ENCODE results near the gene ZNF32.

ZNF32 gene

DNA sequence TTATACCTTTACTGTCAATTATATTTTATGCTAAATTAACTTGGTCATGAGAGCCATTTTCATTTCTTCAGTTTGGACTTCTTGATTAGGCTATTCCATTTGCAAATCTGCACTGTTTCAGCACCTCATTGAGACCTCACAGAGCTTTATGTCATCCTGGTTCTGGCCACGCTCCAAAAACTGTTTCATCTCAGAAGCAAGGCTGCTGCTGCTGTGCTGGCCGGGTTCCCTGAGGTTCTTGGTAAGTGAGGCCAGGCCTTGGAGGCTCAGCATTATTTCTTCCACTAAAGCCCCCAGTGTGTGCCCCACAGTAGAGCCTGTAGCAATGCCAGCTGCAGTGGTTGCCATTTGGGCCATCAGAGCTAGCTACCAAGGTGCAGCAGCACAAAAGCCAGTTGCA, 50.2 kb downstream of the ZNF32 start:
- WGBS, result 79% methylated on average over 2 of the region's 2 CpGs
- H2BK120ac ChIP-seq (ENCODE audit: low read depth, low read length), result no peak overlapping the region
- no peak for DNase-seq

GRCh38 chr10:43596546-43596945, 52.1 kb downstream of the ZNF32 start:
- H3K4ac ChIP-seq (ENCODE audit: low read depth in 1 of 2, low read length in 2 of 2), result no peak overlapping the region
- WGBS, result 83% methylated on average over 1 of the region's 4 CpGs
- H3K23ac ChIP-seq (ENCODE audit: low read length in 2 of 2), result no peak overlapping the region
- peaks cover 8% of the 10 kb centered on the region for H3K9me3 ChIP-seq (ENCODE audit: control insufficient read depth, low read length)
- no peak overlapping the region for H3K18ac ChIP-seq (ENCODE audit: low read depth in 1 of 2, low read length in 2 of 2)
- H2BK15ac ChIP-seq (ENCODE audit: low read depth, poor library complexity, severe bottlenecking), result no peak overlapping the region
- no peak for DNase-seq
- H3K4me3 ChIP-seq (ENCODE audit: insufficient read depth in 1 of 2, low read depth in 1 of 2, low read length in 2 of 2), result no peak overlapping the region
- H3K36me3 ChIP-seq (ENCODE audit: control insufficient read depth in 1 of 2, insufficient read depth in 2 of 2, low read depth in 1 of 2, low read length in 2 of 2), result no peaks in the 10 kb centered on the region
- H4K91ac ChIP-seq (ENCODE audit: low read length), result no peak overlapping the region
- H3K4me2 ChIP-seq (ENCODE audit: low read length, poor library complexity, severe bottlenecking), result no peak overlapping the region
- no peak overlapping the region for H3K9ac ChIP-seq (ENCODE audit: low read length)
- no peak overlapping the region for H3K27ac ChIP-seq (ENCODE audit: low read length, poor library complexity, severe bottlenecking)
- H4K8ac ChIP-seq (ENCODE audit: low read length), result no peak overlapping the region
- no peaks in the 10 kb centered on the region for H3K79me1 ChIP-seq (replicated peaks; ENCODE audit: low read length, poor library complexity, severe bottlenecking)
- no peak overlapping the region for H2AFZ ChIP-seq (ENCODE audit: low read depth, low read length)
- H2BK5ac ChIP-seq (ENCODE audit: low read depth, low read length, poor library complexity, severe bottlenecking), result no peak overlapping the region
- no peak overlapping the region for H2BK120ac ChIP-seq (ENCODE audit: low read depth, low read length)
- no peak overlapping the region for H3K14ac ChIP-seq (ENCODE audit: low read length in 2 of 2)
- H3K4me1 ChIP-seq (ENCODE audit: control insufficient read depth, insufficient read depth, low read depth, low read length), result peaks cover 5% of the 10 kb centered on the region
- no peak overlapping the region for H2AK5ac ChIP-seq (ENCODE audit: low read length, severe bottlenecking)
- H2BK12ac ChIP-seq (ENCODE audit: low read length in 2 of 2), result no peak overlapping the region
- H3K27me3 ChIP-seq (ENCODE audit: control insufficient read depth in 1 of 2, insufficient read depth in 1 of 2, low read length in 2 of 2), result no peaks in the 10 kb centered on the region

More for the DNA sequence above, 50.2 kb downstream of the ZNF32 start:
- no peak overlapping the region for H2BK15ac ChIP-seq (ENCODE audit: low read depth, poor library complexity, severe bottlenecking)
- H3K9ac ChIP-seq (ENCODE audit: low read length), result no peak overlapping the region
- no peaks in the 10 kb centered on the region for H3K27me3 ChIP-seq (ENCODE audit: control insufficient read depth in 1 of 2, insufficient read depth in 1 of 2, low read length in 2 of 2)
- no peak overlapping the region for H3K27ac ChIP-seq (ENCODE audit: low read length, poor library complexity, severe bottlenecking)
- H3K14ac ChIP-seq (ENCODE audit: low read length in 2 of 2), result peak overlapping the region in 1 of 2 experiments; percentile 11
- H3K9me3 ChIP-seq (ENCODE audit: control insufficient read depth, low read length), result no peaks in the 10 kb centered on the region
- H3K23ac ChIP-seq (ENCODE audit: low read length in 2 of 2), result no peak overlapping the region
- no peak overlapping the region for H2BK12ac ChIP-seq (ENCODE audit: low read length in 2 of 2)
- no peak overlapping the region for H3K4me3 ChIP-seq (ENCODE audit: insufficient read depth in 1 of 2, low read depth in 1 of 2, low read length in 2 of 2)
- H3K36me3 ChIP-seq (ENCODE audit: control insufficient read depth in 1 of 2, insufficient read depth in 2 of 2, low read depth in 1 of 2, low read length in 2 of 2), result no peaks in the 10 kb centered on the region
- no peaks in the 10 kb centered on the region for H3K79me1 ChIP-seq (replicated peaks; ENCODE audit: low read length, poor library complexity, severe bottlenecking)
- H3K4ac ChIP-seq (ENCODE audit: low read depth in 1 of 2, low read length in 2 of 2), result no peak overlapping the region
- H3K4me1 ChIP-seq (ENCODE audit: control insufficient read depth, insufficient read depth, low read depth, low read length), result peaks cover 5% of the 10 kb centered on the region
- H3K4me2 ChIP-seq (ENCODE audit: low read length, poor library complexity, severe bottlenecking), result no peak overlapping the region
- no peak overlapping the region for H4K8ac ChIP-seq (ENCODE audit: low read length)
- H2BK5ac ChIP-seq (ENCODE audit: low read depth, low read length, poor library complexity, severe bottlenecking), result no peak overlapping the region
- no peak overlapping the region for H3K18ac ChIP-seq (ENCODE audit: low read depth in 1 of 2, low read length in 2 of 2)
- no peak overlapping the region for H2AFZ ChIP-seq (ENCODE audit: low read depth, low read length)
- H4K91ac ChIP-seq (ENCODE audit: low read length), result peak overlapping the region; percentile 35
- H2AK5ac ChIP-seq (ENCODE audit: low read length, severe bottlenecking), result no peak overlapping the region

GRCh38 chr10:43595739-43596298, 52.9 kb downstream of the ZNF32 start:
- WGBS, result 76% methylated on average over 6 of the region's 7 CpGs

GRCh38 chr10:43594944-43595589, 53.6 kb downstream of the ZNF32 start:
- H2BK12ac ChIP-seq (ENCODE audit: low read length in 2 of 2), result no peak overlapping the region
- peak; percentile 71 for DNase-seq
- no peak overlapping the region for H2BK15ac ChIP-seq (ENCODE audit: low read depth, poor library complexity, severe bottlenecking)
- H3K23ac ChIP-seq (ENCODE audit: low read length in 2 of 2), result no peak overlapping the region
- H3K9me3 ChIP-seq (ENCODE audit: control insufficient read depth, low read length), result peaks cover 17% of the 10 kb centered on the region
- peak overlapping the region; percentile 67 for H3K9ac ChIP-seq (ENCODE audit: low read length)
- H3K4me1 ChIP-seq (ENCODE audit: control insufficient read depth, insufficient read depth, low read depth, low read length), result peaks cover 5% of the 10 kb centered on the region
- H4K8ac ChIP-seq (ENCODE audit: low read length), result peak overlapping the region; percentile 91
- no peak overlapping the region for H2AK5ac ChIP-seq (ENCODE audit: low read length, severe bottlenecking)
- no peak overlapping the region for H3K4ac ChIP-seq (ENCODE audit: low read depth in 1 of 2, low read length in 2 of 2)
- peak overlapping the region in 1 of 2 experiments; percentile 31 for H3K14ac ChIP-seq (ENCODE audit: low read length in 2 of 2)
- no peak overlapping the region for H3K4me2 ChIP-seq (ENCODE audit: low read length, poor library complexity, severe bottlenecking)
- peak overlapping the region in 1 of 2 experiments; percentile 69 for H3K4me3 ChIP-seq (ENCODE audit: insufficient read depth in 1 of 2, low read depth in 1 of 2, low read length in 2 of 2)
- 49% methylated on average over 8 of the region's 8 CpGs for WGBS
- no peaks in the 10 kb centered on the region for H3K79me1 ChIP-seq (replicated peaks; ENCODE audit: low read length, poor library complexity, severe bottlenecking)
- peaks cover 0 to 1% of the 10 kb centered on the region in 2 experiments for H3K27me3 ChIP-seq (ENCODE audit: control insufficient read depth in 1 of 2, insufficient read depth in 1 of 2, low read length in 2 of 2)
- H3K18ac ChIP-seq (ENCODE audit: low read depth in 1 of 2, low read length in 2 of 2), result peak overlapping the region in 1 of 2 experiments; percentile 71
- H3K27ac ChIP-seq (ENCODE audit: low read length, poor library complexity, severe bottlenecking), result no peak overlapping the region
- no peak overlapping the region for H4K91ac ChIP-seq (ENCODE audit: low read length)
- no peak overlapping the region for H2BK120ac ChIP-seq (ENCODE audit: low read depth, low read length)
- no peaks in the 10 kb centered on the region for H3K36me3 ChIP-seq (ENCODE audit: control insufficient read depth in 1 of 2, insufficient read depth in 2 of 2, low read depth in 1 of 2, low read length in 2 of 2)
- H2BK5ac ChIP-seq (ENCODE audit: low read depth, low read length, poor library complexity, severe bottlenecking), result no peak overlapping the region
- peak overlapping the region; percentile 16 for H2AFZ ChIP-seq (ENCODE audit: low read depth, low read length)

More at GRCh38 chr10:43595739-43596298, 52.9 kb downstream of the ZNF32 start:
- H3K4me1 ChIP-seq (ENCODE audit: control insufficient read depth, insufficient read depth, low read depth, low read length), result peaks cover 5% of the 10 kb centered on the region
- DNase-seq, result no peak
- H2BK120ac ChIP-seq (ENCODE audit: low read depth, low read length), result no peak overlapping the region
- no peak overlapping the region for H2BK15ac ChIP-seq (ENCODE audit: low read depth, poor library complexity, severe bottlenecking)
- no peak overlapping the region for H3K23ac ChIP-seq (ENCODE audit: low read length in 2 of 2)
- no peak overlapping the region for H4K91ac ChIP-seq (ENCODE audit: low read length)
- H2AK5ac ChIP-seq (ENCODE audit: low read length, severe bottlenecking), result no peak overlapping the region
- no peak overlapping the region for H3K18ac ChIP-seq (ENCODE audit: low read depth in 1 of 2, low read length in 2 of 2)
- no peak overlapping the region for H2BK5ac ChIP-seq (ENCODE audit: low read depth, low read length, poor library complexity, severe bottlenecking)
- H2BK12ac ChIP-seq (ENCODE audit: low read length in 2 of 2), result no peak overlapping the region
- H3K27ac ChIP-seq (ENCODE audit: low read length, poor library complexity, severe bottlenecking), result no peak overlapping the region
- peak overlapping the region; percentile 67 for H3K9ac ChIP-seq (ENCODE audit: low read length)
- no peak overlapping the region for H3K4ac ChIP-seq (ENCODE audit: low read depth in 1 of 2, low read length in 2 of 2)
- peak overlapping the region in 1 of 2 experiments; percentile 69 for H3K4me3 ChIP-seq (ENCODE audit: insufficient read depth in 1 of 2, low read depth in 1 of 2, low read length in 2 of 2)
- H3K14ac ChIP-seq (ENCODE audit: low read length in 2 of 2), result no peak overlapping the region
- no peak overlapping the region for H2AFZ ChIP-seq (ENCODE audit: low read depth, low read length)
- H3K9me3 ChIP-seq (ENCODE audit: control insufficient read depth, low read length), result peaks cover 15% of the 10 kb centered on the region
- H3K79me1 ChIP-seq (replicated peaks; ENCODE audit: low read length, poor library complexity, severe bottlenecking), result no peaks in the 10 kb centered on the region
- no peak overlapping the region for H3K4me2 ChIP-seq (ENCODE audit: low read length, poor library complexity, severe bottlenecking)
- no peaks in the 10 kb centered on the region for H3K27me3 ChIP-seq (ENCODE audit: control insufficient read depth in 1 of 2, insufficient read depth in 1 of 2, low read length in 2 of 2)
- H3K36me3 ChIP-seq (ENCODE audit: control insufficient read depth in 1 of 2, insufficient read depth in 2 of 2, low read depth in 1 of 2, low read length in 2 of 2), result no peaks in the 10 kb centered on the region
- H4K8ac ChIP-seq (ENCODE audit: low read length), result peak overlapping the region; percentile 42

Data from mesenchymal stem cell (in vitro differentiated cells and primary cell).